Measurements from ENCODE around the gene CTNND1. TPM values are rescaled to one million over a fixed set of nuclear protein-coding genes. Genes with fewer than 3 reads are reported as not detected.

CTNND1 gene, protein sequence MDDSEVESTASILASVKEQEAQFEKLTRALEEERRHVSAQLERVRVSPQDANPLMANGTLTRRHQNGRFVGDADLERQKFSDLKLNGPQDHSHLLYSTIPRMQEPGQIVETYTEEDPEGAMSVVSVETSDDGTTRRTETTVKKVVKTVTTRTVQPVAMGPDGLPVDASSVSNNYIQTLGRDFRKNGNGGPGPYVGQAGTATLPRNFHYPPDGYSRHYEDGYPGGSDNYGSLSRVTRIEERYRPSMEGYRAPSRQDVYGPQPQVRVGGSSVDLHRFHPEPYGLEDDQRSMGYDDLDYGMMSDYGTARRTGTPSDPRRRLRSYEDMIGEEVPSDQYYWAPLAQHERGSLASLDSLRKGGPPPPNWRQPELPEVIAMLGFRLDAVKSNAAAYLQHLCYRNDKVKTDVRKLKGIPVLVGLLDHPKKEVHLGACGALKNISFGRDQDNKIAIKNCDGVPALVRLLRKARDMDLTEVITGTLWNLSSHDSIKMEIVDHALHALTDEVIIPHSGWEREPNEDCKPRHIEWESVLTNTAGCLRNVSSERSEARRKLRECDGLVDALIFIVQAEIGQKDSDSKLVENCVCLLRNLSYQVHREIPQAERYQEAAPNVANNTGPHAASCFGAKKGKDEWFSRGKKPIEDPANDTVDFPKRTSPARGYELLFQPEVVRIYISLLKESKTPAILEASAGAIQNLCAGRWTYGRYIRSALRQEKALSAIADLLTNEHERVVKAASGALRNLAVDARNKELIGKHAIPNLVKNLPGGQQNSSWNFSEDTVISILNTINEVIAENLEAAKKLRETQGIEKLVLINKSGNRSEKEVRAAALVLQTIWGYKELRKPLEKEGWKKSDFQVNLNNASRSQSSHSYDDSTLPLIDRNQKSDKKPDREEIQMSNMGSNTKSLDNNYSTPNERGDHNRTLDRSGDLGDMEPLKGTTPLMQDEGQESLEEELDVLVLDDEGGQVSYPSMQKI
- 100 to 1,000 TPM; 190 to 216 TPM for total RNA-seq
- polyA plus RNA-seq (2013, experiment 1 of 2): 144 TPM
- polyA plus RNA-seq (2013, experiment 2 of 2): 136 TPM
- long read RNA-seq, experiment 1, full-length matches to known transcripts: 8 of 59 reads
- long read RNA-seq, experiment 1, partial matches to known transcripts: 40 of 59 reads
- long read RNA-seq, experiment 1, other reads (novel, unspliced or antisense): 11 of 59 reads
- long read RNA-seq, experiment 2, full-length matches to known transcripts: 127 of 283 reads
- long read RNA-seq, experiment 2, partial matches to known transcripts: 83 of 283 reads
- long read RNA-seq, experiment 2, other reads (novel, unspliced or antisense): 73 of 283 reads
- long read RNA-seq, experiment 3, full-length matches to known transcripts: 104 of 170 reads
- long read RNA-seq, experiment 3, partial matches to known transcripts: 23 of 170 reads
- long read RNA-seq, experiment 3, other reads (novel, unspliced or antisense): 43 of 170 reads
- long read RNA-seq, experiment 4, partial matches to known transcripts: 5 of 9 reads
- long read RNA-seq, experiment 4, other reads (novel, unspliced or antisense): 4 of 9 reads

GRCh38 chr11:57761301-57762234 is at the start of gene CTNND1:
CTNND1 (plus strand) TSS chr11:57761802; CDS start chr11:57791479, 29,677 bp downstream.
- no peaks in the 10 kb centered on the region for H3K27me3 ChIP-seq (ENCODE audit: control insufficient read depth, insufficient read depth, low read length, poor library complexity, severe bottlenecking)
- H3K36me3 Mint-ChIP-seq (ENCODE audit: low read depth): peaks cover 3% of the 10 kb centered on the region
- H3K27ac Mint-ChIP-seq: peak within 1 kb of the TSS; percentile 99
- H3K4me3 Mint-ChIP-seq: peak within 1 kb of the TSS; percentile 85
- no peaks in the 10 kb centered on the region for H3K27me3 Mint-ChIP-seq (ENCODE audit: insufficient read depth)
- TF ChIP-seq, protein P1, sequence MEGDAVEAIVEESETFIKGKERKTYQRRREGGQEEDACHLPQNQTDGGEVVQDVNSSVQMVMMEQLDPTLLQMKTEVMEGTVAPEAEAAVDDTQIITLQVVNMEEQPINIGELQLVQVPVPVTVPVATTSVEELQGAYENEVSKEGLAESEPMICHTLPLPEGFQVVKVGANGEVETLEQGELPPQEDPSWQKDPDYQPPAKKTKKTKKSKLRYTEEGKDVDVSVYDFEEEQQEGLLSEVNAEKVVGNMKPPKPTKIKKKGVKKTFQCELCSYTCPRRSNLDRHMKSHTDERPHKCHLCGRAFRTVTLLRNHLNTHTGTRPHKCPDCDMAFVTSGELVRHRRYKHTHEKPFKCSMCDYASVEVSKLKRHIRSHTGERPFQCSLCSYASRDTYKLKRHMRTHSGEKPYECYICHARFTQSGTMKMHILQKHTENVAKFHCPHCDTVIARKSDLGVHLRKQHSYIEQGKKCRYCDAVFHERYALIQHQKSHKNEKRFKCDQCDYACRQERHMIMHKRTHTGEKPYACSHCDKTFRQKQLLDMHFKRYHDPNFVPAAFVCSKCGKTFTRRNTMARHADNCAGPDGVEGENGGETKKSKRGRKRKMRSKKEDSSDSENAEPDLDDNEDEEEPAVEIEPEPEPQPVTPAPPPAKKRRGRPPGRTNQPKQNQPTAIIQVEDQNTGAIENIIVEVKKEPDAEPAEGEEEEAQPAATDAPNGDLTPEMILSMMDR (conservative IDR thresholded peaks at IDR 0.05): peak; percentile 12
- H3K4me1 Mint-ChIP-seq: peaks cover 29% of the 10 kb centered on the region
- no peaks in the 10 kb centered on the region for H3K36me3 ChIP-seq (ENCODE audit: control insufficient read depth, insufficient read depth, low read length)
- WGBS, 2 experiments (ENCODE audit: insufficient coverage in 1 of 2, insufficient read length in 1 of 2): 0 to 14% methylated on average over 5 to 12 of the region's 13 CpGs
- H3K9me3 Mint-ChIP-seq: no peaks in the 10 kb centered on the region
- H3K9ac ChIP-seq (ENCODE audit: extremely low read depth, low read length, poor library complexity, severe bottlenecking): peak within 1 kb of the TSS; percentile 96
- H3K9me3 ChIP-seq (ENCODE audit: control insufficient read depth, low read length): no peaks in the 10 kb centered on the region
- peak within 1 kb of the TSS; percentile 90 for H3K4me3 ChIP-seq (ENCODE audit: low read length)
- H3K4me1 ChIP-seq (ENCODE audit: control insufficient read depth, insufficient read depth, low read length): no peaks in the 10 kb centered on the region
- DNase-seq: peak; percentile 91
- peak within 1 kb of the TSS; percentile 80 for H3K27ac ChIP-seq (ENCODE audit: low read depth, low read length)

GRCh38 chr11:57712256-57713150 is 49.1 kb upstream of the CTNND1 start, which contains the start of gene TMX2:
TMX2 (plus strand) TSS chr11:57712593; CDS start chr11:57712619, 26 bp downstream.
- peak within 1 kb of the TSS; percentile 96 for H3K27ac ChIP-seq (ENCODE audit: low read depth, low read length)
- H3K27me3 Mint-ChIP-seq (ENCODE audit: insufficient read depth): no peaks in the 10 kb centered on the region
- H3K4me3 ChIP-seq (ENCODE audit: low read length): peak within 1 kb of the TSS; percentile 100
- H3K4me3 Mint-ChIP-seq: peak within 1 kb of the TSS; percentile 98
- peaks cover 3% of the 10 kb centered on the region for H3K4me1 ChIP-seq (ENCODE audit: control insufficient read depth, insufficient read depth, low read length)
- TF ChIP-seq, protein P1 (conservative IDR thresholded peaks at IDR 0.05): no peak
- H3K4me1 Mint-ChIP-seq: peaks cover 16% of the 10 kb centered on the region
- H3K27me3 ChIP-seq (ENCODE audit: control insufficient read depth, insufficient read depth, low read length, poor library complexity, severe bottlenecking): no peaks in the 10 kb centered on the region
- DNase-seq: peak; percentile 96
- H3K9me3 ChIP-seq (ENCODE audit: control insufficient read depth, low read length): peaks cover 6% of the 10 kb centered on the region
- peaks cover 20% of the 10 kb centered on the region for H3K36me3 ChIP-seq (ENCODE audit: control insufficient read depth, insufficient read depth, low read length)
- WGBS, 2 experiments (ENCODE audit: insufficient coverage in 1 of 2, insufficient read length in 1 of 2): 0 to 1% methylated on average over 27 to 53 of the region's 53 CpGs
- peak within 1 kb of the TSS; percentile 99 for H3K27ac Mint-ChIP-seq
- H3K9me3 Mint-ChIP-seq: peaks cover 11% of the 10 kb centered on the region
- peak within 1 kb of the TSS; percentile 91 for H3K9ac ChIP-seq (ENCODE audit: extremely low read depth, low read length, poor library complexity, severe bottlenecking)
- peaks cover 26% of the 10 kb centered on the region for H3K36me3 Mint-ChIP-seq (ENCODE audit: low read depth)

All from endodermal cell (in vitro differentiated cells).